H1 (cell line): ENCODE data around the gene HIC1. TPM values are rescaled to one million over a fixed set of nuclear protein-coding genes. Genes with fewer than 3 reads are reported as not detected.

Experiments used
- CTCF ChIA-PET: fragments of 300-600 bp; sonication (Branson Sonifier 250); formaldehyde crosslinking; loops from one replicate; lab custom pipeline; 2021; ENCODE audit not compliant: partially characterized antibody; lab: Charles Lee
- POLR2A ChIA-PET: fragments of 300-600 bp; sonication (Branson Sonifier 250); formaldehyde crosslinking; loops from one replicate; lab custom pipeline; 2021; ENCODE audit warnings: inconsistent platforms; ENCODE audit not compliant: partially characterized antibody; lab: Charles Lee
- DNase-seq, 2 experiments: peaks; one replicate each; pipeline versions ENCODE4 v3.0.0 to v3.0.0-alpha.2; 2010 to 2022; ENCODE audit warnings: low spot score in 2 of 2, low read depth in 1 of 2, mixed read lengths in 1 of 2
- FAIRE-seq: peaks from 2 replicates; lab custom pipeline; 2011; peaks lifted over from hg19 to GRCh38; lab: Jason Lieb, UNC
- H2AFZ ChIP-seq: 2 replicates; pipeline ENCODE4 v1.8.1; 2012; ENCODE audit warnings: low read length, inconsistent platforms
- H2AK5ac ChIP-seq: 2 replicates; pipeline ENCODE4 v1.6.1; 2013; ENCODE audit warnings: low read depth, low read length
- H2BK120ac ChIP-seq: replicated peaks from 2 replicates; pipeline ENCODE3; 2013; ENCODE audit warnings: low read depth, low read length, inconsistent platforms
- H2BK12ac ChIP-seq: 2 replicates; pipeline ENCODE4 v1.6.1; 2013; ENCODE audit warnings: low read depth, low read length
- H2BK15ac ChIP-seq: 2 replicates; pipeline ENCODE4 v1.6.1; 2013; ENCODE audit warnings: low read length
- H2BK20ac ChIP-seq: 2 replicates; pipeline ENCODE4 v1.6.1; 2013; ENCODE audit warnings: low read length
- H2BK5ac ChIP-seq: 2 replicates; pipeline ENCODE4 v1.6.1; 2013; ENCODE audit warnings: low read depth, low read length
- H3K14ac ChIP-seq: 2 replicates; pipeline ENCODE4 v1.6.1; 2013; ENCODE audit warnings: inconsistent platforms; ENCODE audit not compliant: insufficient read length
- H3K18ac ChIP-seq: 2 replicates; pipeline ENCODE4 v1.6.1; 2013; ENCODE audit warnings: low read length; ENCODE audit errors: extremely low read depth
- H3K23ac ChIP-seq: 2 replicates; pipeline ENCODE4 v1.6.1; 2013; ENCODE audit warnings: inconsistent platforms; ENCODE audit not compliant: insufficient read length
- H3K23me2 ChIP-seq: 2 replicates; pipeline ENCODE4 v1.6.1; 2013; ENCODE audit warnings: low read depth, low read length
- H3K27ac ChIP-seq: 2 replicates; pipeline ENCODE4 v1.6.1; 2011; ENCODE audit warnings: low read depth, low read length, inconsistent platforms
- H3K27me3 ChIP-seq, 4 experiments: replicated peaks in 1 of 4; 1 replicate in 1 of 4; 2 replicates in 3 of 4; pipeline versions ENCODE4 v1.6.1 to v1.8.1; 2011 to 2013; ENCODE audit warnings: low read length in 3 of 4, mild to moderate bottlenecking in 3 of 4, inconsistent platforms in 2 of 4, mixed read lengths in 2 of 4, moderate library complexity in 1 of 4; ENCODE audit not compliant: control insufficient read depth in 3 of 4, insufficient read depth in 3 of 4; ENCODE audit errors: extremely low read depth in 1 of 4
- H3K36me3 ChIP-seq, 4 experiments: 2 replicates each; pipeline versions ENCODE4 v1.6.1 to v1.8.1; 2011 to 2013; ENCODE audit warnings: mild to moderate bottlenecking in 4 of 4, low read length in 3 of 4, moderate library complexity in 2 of 4, control low read depth in 1 of 4, inconsistent platforms in 1 of 4; ENCODE audit not compliant: insufficient read depth in 4 of 4, control insufficient read depth in 2 of 4
- H3K4ac ChIP-seq: replicated peaks from 2 replicates; pipeline ENCODE3; 2013; ENCODE audit warnings: low read length, low read depth, mixed read lengths, inconsistent platforms; ENCODE audit not compliant: insufficient read length
- H3K4me1 ChIP-seq, 4 experiments: replicated peaks in 1 of 4; 1 replicate in 1 of 4; 2 replicates in 3 of 4; pipeline versions ENCODE4 v1.6.1 to v1.8.1; 2011 to 2013; ENCODE audit warnings: low read length in 3 of 4, inconsistent platforms in 2 of 4, mixed read lengths in 1 of 4; ENCODE audit not compliant: insufficient read depth in 4 of 4, control insufficient read depth in 3 of 4
- H3K4me2 ChIP-seq, 2 experiments: 2 replicates each; pipeline versions ENCODE4 v1.6.1 to v1.8.1; 2011 to 2013; ENCODE audit warnings: low read depth in 2 of 2, low read length in 2 of 2, control low read depth in 1 of 2, inconsistent platforms in 1 of 2, mild to moderate bottlenecking in 1 of 2; ENCODE audit not compliant: insufficient read depth in 1 of 2
- H3K4me3 ChIP-seq, 4 experiments: fragments of 200-600, 300-600 bp in 1 of 4; sonication (generic), shearing (Covaris generic), sonication (Bioruptor Twin) in 1 of 4; 2 replicates each; pipeline versions ENCODE4 v1.5.1 to v1.8.1; 2011 to 2016; ENCODE audit warnings: low read length in 4 of 4, low read depth in 3 of 4, control low read depth in 2 of 4, inconsistent platforms in 2 of 4, mild to moderate bottlenecking in 2 of 4, mixed read lengths in 1 of 4, moderate library complexity in 1 of 4; ENCODE audit not compliant: insufficient read depth in 2 of 4; ENCODE audit errors: extremely low read depth in 1 of 4
- H3K56ac ChIP-seq: replicated peaks from 2 replicates; pipeline ENCODE3; 2013; ENCODE audit warnings: low read depth, mild to moderate bottlenecking, mixed read lengths, low read length, inconsistent platforms; ENCODE audit not compliant: insufficient read length
- H3K79me1 ChIP-seq: 2 replicates; pipeline ENCODE4 v1.6.1; 2013; ENCODE audit warnings: low read depth, low read length, control low read depth
- H3K79me2 ChIP-seq, 2 experiments: 2 replicates each; pipeline versions ENCODE4 v1.6.1 to v1.8.1; 2012 to 2013; ENCODE audit warnings: low read length in 2 of 2, mild to moderate bottlenecking in 2 of 2, inconsistent platforms in 1 of 2; ENCODE audit not compliant: insufficient read depth in 2 of 2, control insufficient read depth in 1 of 2
- H3K9ac ChIP-seq, 4 experiments: replicated peaks in 1 of 4; 1 replicate in 1 of 4; 2 replicates in 3 of 4; pipeline versions ENCODE4 v1.6.1 to v1.8.1; 2011 to 2013; ENCODE audit warnings: low read depth in 3 of 4, low read length in 3 of 4, control low read depth in 2 of 4, mild to moderate bottlenecking in 2 of 4, moderate library complexity in 2 of 4, inconsistent platforms in 1 of 4; ENCODE audit errors: extremely low read depth in 1 of 4
- H3K9me3 ChIP-seq, 2 experiments: 2 replicates each; pipeline versions ENCODE4 v1.6.1 to v1.8.1; 2012 to 2013; ENCODE audit warnings: mild to moderate bottlenecking in 2 of 2, moderate library complexity in 2 of 2, control low read depth in 1 of 2, inconsistent platforms in 1 of 2, low read depth in 1 of 2, low read length in 1 of 2, mixed read lengths in 1 of 2; ENCODE audit not compliant: insufficient read depth in 2 of 2
- H4K20me1 ChIP-seq, 2 experiments: replicated peaks in 1 of 2; 2 replicates each; pipeline versions ENCODE3 to v1.8.1; 2011 to 2013; ENCODE audit warnings: inconsistent platforms in 2 of 2, low read length in 2 of 2, mild to moderate bottlenecking in 1 of 2; ENCODE audit not compliant: insufficient read depth in 2 of 2, control insufficient read depth in 1 of 2
- H4K5ac ChIP-seq: 2 replicates; pipeline ENCODE4 v1.6.1; 2013; ENCODE audit warnings: low read length, low read depth, mixed read lengths, inconsistent platforms; ENCODE audit not compliant: insufficient read length
- H4K8ac ChIP-seq: 2 replicates; pipeline ENCODE4 v1.8.0; 2013; ENCODE audit warnings: mild to moderate bottlenecking, moderate library complexity, low read length, inconsistent platforms; ENCODE audit not compliant: insufficient read depth; ENCODE audit errors: extremely low read depth
- H4K91ac ChIP-seq: replicated peaks from 2 replicates; pipeline ENCODE3; 2013; ENCODE audit warnings: low read length, mixed read lengths, inconsistent platforms; ENCODE audit not compliant: insufficient read length
- CHD2 ChIP-seq: IDR thresholded peaks from 2 replicates; pipeline ENCODE4 v1.6.1; 2012; ENCODE audit warnings: low read length, improper control_type of control experiment
- EZH2 ChIP-seq: fragments of 200-600 bp; sonication (generic); IDR thresholded peaks from 2 replicates; pipeline ENCODE4 v1.7.1; 2012; ENCODE audit warnings: low read depth, mild to moderate bottlenecking, moderate library complexity, low read length, inconsistent platforms; ENCODE audit not compliant: severe bottlenecking
- NRF1 ChIP-seq: IDR thresholded peaks from 2 replicates; pipeline ENCODE4 v1.6.1; 2011; ENCODE audit warnings: mild to moderate bottlenecking, low read depth, low read length, improper control_type of control experiment
- PHF8 ChIP-seq: fragments of 200-600 bp; sonication (generic); conservative IDR thresholded peaks from 2 replicates; pipeline ENCODE4 v1.7.1; 2012; ENCODE audit warnings: low read depth, mild to moderate bottlenecking, inconsistent platforms, low read length, moderate library complexity
- RBBP5 ChIP-seq: IDR thresholded peaks from 2 replicates; pipeline ENCODE4 v1.7.1; 2012; ENCODE audit warnings: low read depth, mild to moderate bottlenecking, inconsistent platforms, low read length, moderate library complexity, borderline replicate concordance
- RXRA ChIP-seq: IDR thresholded peaks from 2 replicates; pipeline ENCODE4 v1.6.1; 2011; ENCODE audit warnings: low read depth, mild to moderate bottlenecking, low read length, moderate library complexity; ENCODE audit not compliant: insufficient read depth
- TCF12 ChIP-seq: IDR thresholded peaks from 2 replicates; pipeline ENCODE4 v1.6.1; 2011; ENCODE audit warnings: low read depth, mild to moderate bottlenecking, low read length
- WGBS, 2 experiments: shearing (Covaris generic) in 1 of 2; methylation state at CpG; one replicate each; pipeline versions ENCODE4 v1.1.6 to v1.1.7; 2013 to 2015; ENCODE audit warnings: low lambda C conversion rate in 2 of 2, mixed read lengths in 2 of 2, inconsistent platforms in 1 of 2, low coverage in 1 of 2, missing lambda C conversion rate in 1 of 2; ENCODE audit not compliant: insufficient replicate concordance in 2 of 2, insufficient coverage in 1 of 2, insufficient read length in 1 of 2; ENCODE audit errors: extremely low coverage in 1 of 2, missing lambda C conversion rate in 1 of 2; 5-methylcytosine and 5-hydroxymethylcytosine counted together
- polyA plus RNA-seq, 7 experiments: library from polyadenylated mRNA; depleted of rRNA in 3 of 7; stranded (reverse) in 5 of 7; unstranded in 2 of 7; fragments of >200 nt in 5 of 7; fragments of 200-250 nt in 2 of 7; gene quantifications; 1 replicate in 5 of 7; 2 replicates in 1 of 7; 4 replicates in 1 of 7; pipeline versions ENCODE4 v1.2.1 to v1.2.3, GENCODE V29; 2011 to 2013; ENCODE audit warnings: missing spikeins in 2 of 7, mixed read lengths in 2 of 7
- total RNA-seq: library from RNA; stranded (reverse); fragmentation: NEBNext Ultra II Directional; extraction: Animal tissue kit (Norgen Biotek cat#: 25700); gene quantifications from 2 replicates; pipeline ENCODE4 v1.2.1, GENCODE V29; 2021

The HIC1 gene
- total and polyA plus RNA-seq, 2 of the 8 experiments (the other 6 are each of a cell fraction or from before 2014, with no cell fraction given): 0.06 to 0.09 TPM

- WGBS, 2 experiments: 75% methylated on average over 5 of the region's 9 CpGs; no CpG with 5 or more reads in 1 of the 2 experiments
- H3K4me2 ChIP-seq: no peak overlapping the region
- H3K4ac ChIP-seq: no peak overlapping the region
- H3K9ac ChIP-seq: no peak overlapping the region
- H3K23ac ChIP-seq: no peak overlapping the region
- CTCF ChIA-PET: interaction anchor here (1.2 to 1.5 kb wide), 3 partner anchors 18 to 210 kb away, joined by 3 to 4 read pairs (median 3); no protein-coding TSS in a partner anchor
- H3K23me2 ChIP-seq: peaks cover 3% of the 10 kb centered on the region; the same call in 1 of the 2 replicates
- H4K91ac ChIP-seq: no peak overlapping the region
- POLR2A ChIA-PET: interaction anchor here (0.5 kb wide), 1 partner anchor 19 kb away, joined by 3 read pairs; no protein-coding TSS in a partner anchor
- no peak overlapping the region for H4K8ac ChIP-seq
- H3K14ac ChIP-seq: no peak overlapping the region
- H3K4me1 ChIP-seq: peaks cover 2 to 6% (median 4%) of the 10 kb centered on the region in 4 experiments; a peak in 4 of 7 replicates
- no peak overlapping the region for H2AK5ac ChIP-seq
- no peak overlapping the region for H2AFZ ChIP-seq
- H3K27ac ChIP-seq: no peak overlapping the region
- no peaks in the 10 kb centered on the region for H3K79me1 ChIP-seq
- H4K20me1 ChIP-seq: peaks cover 0 to 7% of the 10 kb centered on the region in 2 experiments
- H3K79me2 ChIP-seq: no peaks in the 10 kb centered on the region
- H3K4me3 ChIP-seq: no peak overlapping the region
- H3K27me3 ChIP-seq: no peaks in the 10 kb centered on the region
- FAIRE-seq (no peak), DNase-seq (no peak)
- H2BK12ac ChIP-seq: no peak overlapping the region
- no peak for TF ChIP-seq RBBP5
- TF ChIP-seq EZH2: no peak
- no peak for TF ChIP-seq TCF12
- TF ChIP-seq RXRA: no peak
- TF ChIP-seq CHD2: no peak
- TF ChIP-seq NRF1: no peak
- TF ChIP-seq PHF8: no peak
- no peak overlapping the region for H2BK20ac ChIP-seq
- no peak overlapping the region for H4K5ac ChIP-seq
- no peak overlapping the region for H2BK15ac ChIP-seq
- H2BK5ac ChIP-seq: no peak overlapping the region
- H2BK120ac ChIP-seq: no peak overlapping the region
- no peak overlapping the region for H3K56ac ChIP-seq
- no peaks in the 10 kb centered on the region for H3K9me3 ChIP-seq
- peaks cover 0 to 5% (median 1%) of the 10 kb centered on the region in 4 experiments; a peak in 3 of 8 replicates for H3K36me3 ChIP-seq
- H3K18ac ChIP-seq: no peak overlapping the region
Measured at GRCh38 chr17:2034806-2035540, 19.9 kb upstream of the HIC1 start.
